K562 (cell line): ENCODE measurements around the gene TCIRG1. TPM values are rescaled to one million over a fixed set of nuclear protein-coding genes. Genes with fewer than 3 reads are reported as not detected.

Source experiments
- ARID2 ChIP-seq: fragments of 450-650 bp; IDR thresholded peaks from 2 replicates; pipeline ENCODE4 v1.6.1; 2017; ENCODE audit warnings: antibody characterized with exemption, mild to moderate bottlenecking
- BRCA1 ChIP-seq, 2 experiments: fragments of 450-650 bp in 1 of 2; sonication (generic) in 1 of 2; formaldehyde crosslinking in 1 of 2; IDR thresholded peaks; 2 replicates each; pipeline versions ENCODE4 v1.5.0 to v1.6.1; 2017 to 2020; ENCODE audit warnings: mild to moderate bottlenecking in 1 of 2, missing genetic modification reagents in 1 of 2
- CHD2 ChIP-seq: IDR thresholded peaks from 2 replicates; pipeline ENCODE4 v1.6.1; 2011; ENCODE audit warnings: low read depth, low read length
- EP400 ChIP-seq: fragments of 450-650 bp; IDR thresholded peaks from 2 replicates; pipeline ENCODE4 v1.6.1; 2017; ENCODE audit warnings: antibody characterized with exemption, mild to moderate bottlenecking, moderate library complexity
- FIP1L1 ChIP-seq: fragments of 200-400 bp; formaldehyde crosslinking; IDR thresholded peaks from 2 replicates; pipeline ENCODE4 v1.6.1; 2018; ENCODE audit warnings: mild to moderate bottlenecking, low read depth, low read length; ENCODE audit not compliant: poor library complexity, severe bottlenecking
- NR3C1 ChIP-seq: sonication (generic); formaldehyde crosslinking; IDR thresholded peaks from 2 replicates; pipeline ENCODE4 v1.8.1; 2022; ENCODE audit warnings: missing genetic modification reagents
- PPARD ChIP-seq: fragments of 250-450 bp; sonication (Bioruptor Pico); IDR thresholded peaks from 2 replicates; pipeline ENCODE4 v1.8.0; 2022; ENCODE audit warnings: inconsistent platforms, mild to moderate bottlenecking, moderate library complexity
- RBM25 ChIP-seq: fragments of 200-400 bp; formaldehyde crosslinking; IDR thresholded peaks from 2 replicates; pipeline ENCODE4 v1.6.1; 2018; ENCODE audit warnings: low read length, low read depth, moderate library complexity; ENCODE audit not compliant: severe bottlenecking
- RFX5 ChIP-seq: IDR thresholded peaks from 2 replicates; pipeline ENCODE4 v1.6.1; 2011; ENCODE audit warnings: low read depth, mild to moderate bottlenecking, improper control_type of control experiment, low read length
- TAL1 ChIP-seq: fragments of 450-650 bp; IDR thresholded peaks from 2 replicates; pipeline ENCODE4 v1.6.1; 2016; ENCODE audit warnings: mild to moderate bottlenecking
- TOE1 ChIP-seq, 2 experiments: fragments of 450-650 bp in 1 of 2; sonication (generic) in 1 of 2; formaldehyde crosslinking in 1 of 2; IDR thresholded peaks; 2 replicates each; pipeline versions ENCODE4 v1.7.1 to v1.8.0; 2016 to 2022; ENCODE audit warnings: borderline replicate concordance in 2 of 2, mild to moderate bottlenecking in 2 of 2, antibody characterized with exemption in 1 of 2, inconsistent platforms in 1 of 2, low read depth in 1 of 2, missing genetic modification reagents in 1 of 2, moderate library complexity in 1 of 2
- TRIM28 ChIP-seq: fragments of 450-650 bp; IDR thresholded peaks from 2 replicates; pipeline ENCODE4 v1.6.1; 2017
- YY1 ChIP-seq, 3 experiments: IDR thresholded peaks; 2 replicates each; pipeline ENCODE4 v1.6.1; 2011; ENCODE audit warnings: low read length in 2 of 3, mild to moderate bottlenecking in 2 of 3, moderate library complexity in 2 of 3, borderline replicate concordance in 1 of 3, control low read depth in 1 of 3, low read depth in 1 of 3; ENCODE audit not compliant: insufficient read depth in 3 of 3, insufficient replicate concordance in 2 of 3, control insufficient read depth in 1 of 3, insufficient read length in 1 of 3; ENCODE audit errors: extremely low read depth in 1 of 3
- ZFPM2 ChIP-seq: fragments of 250-450 bp; sonication (Bioruptor Pico); IDR thresholded peaks from 2 replicates; pipeline ENCODE4 v1.5.1; 2022; ENCODE audit warnings: mild to moderate bottlenecking
- ZNF239 ChIP-seq: fragments of 250-450 bp; sonication (Bioruptor Pico); IDR thresholded peaks from 2 replicates; pipeline ENCODE4 v1.4.0; 2020; ENCODE audit warnings: mild to moderate bottlenecking
- ZNF324 ChIP-seq: fragments of 250-450 bp; sonication (Bioruptor Pico); IDR thresholded peaks from 2 replicates; pipeline ENCODE4 v1.4.0; 2020; ENCODE audit warnings: mild to moderate bottlenecking
- ZNF444 ChIP-seq: fragments of 250-450 bp; sonication (Bioruptor Pico); IDR thresholded peaks from 2 replicates; pipeline ENCODE4 v1.4.0; 2020; ENCODE audit warnings: mild to moderate bottlenecking, moderate library complexity
- ZNF445 ChIP-seq: fragments of 250-450 bp; sonication (Bioruptor Pico); IDR thresholded peaks from 2 replicates; pipeline ENCODE4 v1.4.0; 2020; ENCODE audit warnings: low read depth, mild to moderate bottlenecking, moderate library complexity
- ZNF717 ChIP-seq: fragments of 250-450 bp; sonication (Bioruptor Pico); IDR thresholded peaks from 2 replicates; pipeline ENCODE4 v1.5.0; 2021
- polyA plus RNA-seq, 8 experiments: library from polyadenylated mRNA; depleted of rRNA in 4 of 8; stranded (reverse) in 5 of 8; unstranded in 3 of 8; fragments of >200 nt; fragmentation: Nextera tagmentation in 2 of 8; fragmentation: Illumina TruSeq in 1 of 8; extraction: Ambion mirVana in 2 of 8; extraction: Trizol in 1 of 8; gene quantifications; 2 replicates each; pipeline versions ENCODE4 v1.2.1 to v1.2.3, GENCODE V29; 2011 to 2014; ENCODE audit warnings: inconsistent platforms in 1 of 8, missing spikeins in 1 of 8
- total RNA-seq, 7 experiments: library from RNA; depleted of rRNA in 6 of 7; stranded (reverse); fragments of >200 nt in 6 of 7; fragmentation: Illumina TruSeq in 2 of 7; extraction: Trizol in 2 of 7; gene quantifications; 2 replicates each; pipeline versions ENCODE4 v1.2.1 to v1.2.3, GENCODE V29; 2011 to 2021; ENCODE audit warnings: low replicate concordance in 1 of 7
- TF ChIP-seq, protein P1 (sequence below), 2 experiments: fragments of 450-650 bp; formaldehyde crosslinking in 1 of 2; IDR thresholded peaks; 2 replicates each; pipeline versions ENCODE4 v1.4.0 to v1.6.1; 2014 to 2020; ENCODE audit warnings: mild to moderate bottlenecking in 2 of 2, borderline replicate concordance in 1 of 2, low read depth in 1 of 2

Gene TCIRG1
- total and polyA plus RNA-seq, 9 of the 15 experiments (the other 6 are each of a cell fraction or from before 2014, with no cell fraction given): 0.49 to 143 (median 24.4) TPM

- TF ChIP-seq YY1 (IDR thresholded peaks at IDR 0.05; ENCODE audit: borderline replicate concordance in 1 of 3, control insufficient read depth in 1 of 3, extremely low read depth in 1 of 3, insufficient read depth in 3 of 3, insufficient read length in 1 of 3, insufficient replicate concordance in 2 of 3, low read depth in 1 of 3, low read length in 2 of 3): no peak
- no peak for TF ChIP-seq FIP1L1
- TF ChIP-seq NR3C1 (CRISPR knock-in tag): no peak
- TF ChIP-seq CHD2: no peak
- no peak for TF ChIP-seq ZNF239
- TF ChIP-seq BRCA1 (IDR thresholded peaks at IDR 0.05): no peak
- no peak for TF ChIP-seq BRCA1 (CRISPR knock-in tag; IDR thresholded peaks at IDR 0.05)
- TF ChIP-seq EP400: peak; percentile 30; the same call in 1 of the 2 replicates
- TF ChIP-seq ZNF717: no peak
- TF ChIP-seq PPARD (CRISPR knock-in tag): no peak
- TF ChIP-seq TOE1 (IDR thresholded peaks at IDR 0.05; ENCODE audit: borderline replicate concordance): peak; percentile 74
- TF ChIP-seq TOE1 (CRISPR knock-in tag; IDR thresholded peaks at IDR 0.05; ENCODE audit: borderline replicate concordance, low read depth): no peak
- no peak for TF ChIP-seq ZFPM2 (CRISPR knock-in tag)
- TF ChIP-seq RFX5: no peak
- no peak for TF ChIP-seq RBM25
- no peak for TF ChIP-seq ZNF324 (CRISPR knock-in tag)
- TF ChIP-seq, protein P1, sequence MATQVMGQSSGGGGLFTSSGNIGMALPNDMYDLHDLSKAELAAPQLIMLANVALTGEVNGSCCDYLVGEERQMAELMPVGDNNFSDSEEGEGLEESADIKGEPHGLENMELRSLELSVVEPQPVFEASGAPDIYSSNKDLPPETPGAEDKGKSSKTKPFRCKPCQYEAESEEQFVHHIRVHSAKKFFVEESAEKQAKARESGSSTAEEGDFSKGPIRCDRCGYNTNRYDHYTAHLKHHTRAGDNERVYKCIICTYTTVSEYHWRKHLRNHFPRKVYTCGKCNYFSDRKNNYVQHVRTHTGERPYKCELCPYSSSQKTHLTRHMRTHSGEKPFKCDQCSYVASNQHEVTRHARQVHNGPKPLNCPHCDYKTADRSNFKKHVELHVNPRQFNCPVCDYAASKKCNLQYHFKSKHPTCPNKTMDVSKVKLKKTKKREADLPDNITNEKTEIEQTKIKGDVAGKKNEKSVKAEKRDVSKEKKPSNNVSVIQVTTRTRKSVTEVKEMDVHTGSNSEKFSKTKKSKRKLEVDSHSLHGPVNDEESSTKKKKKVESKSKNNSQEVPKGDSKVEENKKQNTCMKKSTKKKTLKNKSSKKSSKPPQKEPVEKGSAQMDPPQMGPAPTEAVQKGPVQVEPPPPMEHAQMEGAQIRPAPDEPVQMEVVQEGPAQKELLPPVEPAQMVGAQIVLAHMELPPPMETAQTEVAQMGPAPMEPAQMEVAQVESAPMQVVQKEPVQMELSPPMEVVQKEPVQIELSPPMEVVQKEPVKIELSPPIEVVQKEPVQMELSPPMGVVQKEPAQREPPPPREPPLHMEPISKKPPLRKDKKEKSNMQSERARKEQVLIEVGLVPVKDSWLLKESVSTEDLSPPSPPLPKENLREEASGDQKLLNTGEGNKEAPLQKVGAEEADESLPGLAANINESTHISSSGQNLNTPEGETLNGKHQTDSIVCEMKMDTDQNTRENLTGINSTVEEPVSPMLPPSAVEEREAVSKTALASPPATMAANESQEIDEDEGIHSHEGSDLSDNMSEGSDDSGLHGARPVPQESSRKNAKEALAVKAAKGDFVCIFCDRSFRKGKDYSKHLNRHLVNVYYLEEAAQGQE (IDR thresholded peaks at IDR 0.05; ENCODE audit: borderline replicate concordance): peak; percentile 73
- TF ChIP-seq, protein P1 (CRISPR knock-in tag; IDR thresholded peaks at IDR 0.05; ENCODE audit: low read depth): no peak
- no peak for TF ChIP-seq TRIM28
- TF ChIP-seq TAL1: no peak; the same call in 1 of the 2 replicates
- no peak for TF ChIP-seq ARID2
- no peak for TF ChIP-seq ZNF444
- TF ChIP-seq ZNF445 (CRISPR knock-in tag): no peak
Measured at GRCh38 chr11:67996622-67997474, 42.0 kb upstream of the TCIRG1 start (continued).
